ENCODE data around the gene EPN1. TPM values are rescaled to one million over a fixed set of nuclear protein-coding genes. Genes with fewer than 3 reads are reported as not detected.

EPN1 gene
- total RNA-seq, 4 donors from 2014 or later, result 44.8 to 165 (median 70.2) TPM

- H3K9me3 ChIP-seq, result no peaks in the 10 kb centered on the region
- peak overlapping the region; percentile 72 to 98 for H3K4me3 ChIP-seq
- TF ChIP-seq POLR2AphosphoS5 (IDR thresholded peaks at IDR 0.05) (no peak), CTCF (IDR thresholded peaks at IDR 0.05) (no peak), EP300 (IDR thresholded peaks at IDR 0.05) (no peak), POLR2A (IDR thresholded peaks at IDR 0.05) (no peak)
- no peaks in the 10 kb centered on the region for H3K27me3 ChIP-seq
- peak overlapping the region; percentile 41 to 95 (median 92) for H3K27ac ChIP-seq
- H3K36me3 ChIP-seq, result peaks cover 0 to 65% of the 10 kb centered on the region in 2 donors
- peaks cover 0 to 69% (median 25%) of the 10 kb centered on the region in 3 donors for H3K4me1 ChIP-seq
- 17 to 20% methylated on average over 9 to 11 of the region's 17 CpGs for WGBS, 2 donors (ENCODE audit: low coverage in 1 of 2)
- no peak for ATAC-seq
These were observed 576 bp upstream of the EPN1 start for GRCh38 chr19:55674459-55674840.

- no peak for ATAC-seq
- Histone ChIP-seq H3K36me3 (peaks cover 0 to 65% of the 10 kb centered on the region in 2 donors), H3K9me3 (no peaks in the 10 kb centered on the region), H3K27ac (peak overlapping the region; percentile 56 to 95 (median 92)), H3K4me1 (peaks cover 0 to 78% (median 25%) of the 10 kb centered on the region in 3 donors), H3K27me3 (no peaks in the 10 kb centered on the region), H3K4me3 (peak overlapping the region; percentile 72 to 98)
- 14 to 25% methylated on average over 8 to 15 of the region's 16 CpGs for WGBS, 2 donors (ENCODE audit: low coverage in 1 of 2)
- TF ChIP-seq POLR2AphosphoS5 (IDR thresholded peaks at IDR 0.05) (no peak), EP300 (IDR thresholded peaks at IDR 0.05) (no peak), CTCF (IDR thresholded peaks at IDR 0.05) (no peak), POLR2A (IDR thresholded peaks at IDR 0.05) (no peak)
These were observed 782 bp downstream of the EPN1 start for GRCh38 chr19:55675661-55676354.

GRCh38 chr19:55676383-55676782 is 1.4 kb downstream of the EPN1 start:
- H3K4me3 ChIP-seq, result peak overlapping the region in 1 of 2 donors; percentile 98

DNA sequence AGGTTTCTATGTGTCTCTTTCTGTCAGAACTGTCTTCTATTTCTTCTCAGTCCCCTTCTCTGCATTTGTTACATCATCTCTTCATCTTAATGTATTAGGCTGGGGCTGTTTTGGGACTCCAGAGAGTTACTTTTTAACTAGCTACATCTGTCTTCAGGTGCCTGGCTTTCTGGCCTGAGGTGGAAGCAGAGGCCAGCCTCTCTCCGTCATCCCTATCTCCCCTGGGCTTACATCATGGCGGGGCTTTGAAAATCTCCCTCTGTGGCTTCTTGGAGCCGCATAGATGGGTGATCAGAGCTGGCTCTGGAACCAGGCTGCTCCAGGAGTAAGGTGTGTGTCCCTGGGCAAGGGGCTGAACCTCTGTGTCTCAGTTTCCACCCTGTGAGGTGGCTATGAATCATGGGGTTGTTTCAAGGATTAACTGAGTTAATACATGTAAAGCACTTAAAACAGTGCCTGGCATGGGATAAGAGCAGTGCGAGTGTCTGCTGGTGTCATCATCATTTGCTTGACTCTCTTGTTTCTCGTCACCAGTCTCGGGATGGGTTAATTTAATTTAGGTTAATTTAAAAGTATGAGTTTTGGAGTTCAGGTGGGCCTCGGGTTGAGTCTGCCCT is 2.0 kb downstream of the EPN1 start:
- Histone ChIP-seq H3K4me1 (peaks cover 0 to 79% (median 25%) of the 10 kb centered on the region in 3 donors), H3K27ac (peak overlapping the region in 1 of 4 donors; percentile 34), H3K4me3 (peak overlapping the region in 1 of 2 donors; percentile 98), H3K9me3 (no peaks in the 10 kb centered on the region), H3K27me3 (no peaks in the 10 kb centered on the region), H3K36me3 (peaks cover 0 to 67% of the 10 kb centered on the region in 2 donors)
- 60 to 87% methylated on average over 4 to 5 of the region's 7 CpGs for WGBS, 2 donors (ENCODE audit: low coverage in 1 of 2)
- TF ChIP-seq POLR2AphosphoS5 (IDR thresholded peaks at IDR 0.05) (no peak), EP300 (IDR thresholded peaks at IDR 0.05) (no peak)
- ATAC-seq, result no peak

More at GRCh38 chr19:55676383-55676782, 1.4 kb downstream of the EPN1 start:
- no peaks in the 10 kb centered on the region for H3K9me3 ChIP-seq
- TF ChIP-seq CTCF (IDR thresholded peaks at IDR 0.05) (no peak), EP300 (IDR thresholded peaks at IDR 0.05) (no peak), POLR2A (IDR thresholded peaks at IDR 0.05) (no peak), POLR2AphosphoS5 (IDR thresholded peaks at IDR 0.05) (no peak)
- peaks cover 0 to 78% (median 25%) of the 10 kb centered on the region in 3 donors for H3K4me1 ChIP-seq
- H3K27me3 ChIP-seq, result no peaks in the 10 kb centered on the region
- WGBS, 2 donors (ENCODE audit: low coverage in 1 of 2), result 50 to 80% methylated on average over 5 of the region's 5 CpGs
- peaks cover 0 to 65% of the 10 kb centered on the region in 2 donors for H3K36me3 ChIP-seq
- ATAC-seq, result no peak
- peak overlapping the region in 1 of 4 donors; percentile 34 for H3K27ac ChIP-seq

DNA sequence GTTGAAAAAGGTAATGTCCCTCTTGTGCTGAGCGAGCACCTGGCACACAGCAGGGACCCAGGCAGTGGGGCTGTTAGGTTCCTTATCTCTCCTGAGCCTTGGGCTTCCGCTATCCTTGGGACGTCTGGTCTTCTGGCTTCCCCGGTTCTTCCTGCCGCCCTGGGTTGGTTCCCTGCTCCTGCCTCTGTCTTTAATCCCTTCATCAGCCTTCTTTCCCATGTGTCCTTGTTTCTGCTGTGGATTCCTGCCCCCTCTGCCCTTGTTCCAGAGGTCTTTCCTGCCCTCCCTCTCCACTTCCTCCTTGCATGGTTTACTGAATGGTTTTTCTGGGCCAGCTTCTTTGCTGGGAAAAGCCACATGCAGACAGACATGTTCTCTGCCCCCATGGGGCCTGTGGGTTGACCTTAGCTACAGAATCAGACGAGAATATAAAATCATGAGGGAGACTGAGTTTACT is 2.6 kb downstream of the EPN1 start:
- no peak for ATAC-seq
- no peak for TF ChIP-seq CTCF (IDR thresholded peaks at IDR 0.05)
- no peak for TF ChIP-seq POLR2A (IDR thresholded peaks at IDR 0.05)
- no peak for TF ChIP-seq POLR2AphosphoS5 (IDR thresholded peaks at IDR 0.05)
- no peak for TF ChIP-seq EP300 (IDR thresholded peaks at IDR 0.05)
- H3K9me3 ChIP-seq, result no peaks in the 10 kb centered on the region
- peaks cover 0 to 79% (median 25%) of the 10 kb centered on the region in 3 donors for H3K4me1 ChIP-seq
- WGBS, 2 donors (ENCODE audit: low coverage in 1 of 2), result 14 to 52% methylated on average over 1 to 5 of the region's 6 CpGs
- H3K36me3 ChIP-seq, result peaks cover 0 to 69% of the 10 kb centered on the region in 2 donors
- no peak overlapping the region for H3K4me3 ChIP-seq
- peak overlapping the region in 1 of 4 donors; percentile 34 for H3K27ac ChIP-seq
- no peaks in the 10 kb centered on the region for H3K27me3 ChIP-seq
